GM18502 (cell line): ENCODE data around the gene ARHGEF26.

Experiments used
- ATAC-seq: cut with Tn5 transposase; IDR thresholded peaks from one replicate; pipeline ENCODE4 v1.9.1; 2021; ENCODE audit warnings: mild to moderate bottlenecking; ENCODE audit not compliant: unreplicated experiment, poor library complexity

ARHGEF26 gene

DNA sequence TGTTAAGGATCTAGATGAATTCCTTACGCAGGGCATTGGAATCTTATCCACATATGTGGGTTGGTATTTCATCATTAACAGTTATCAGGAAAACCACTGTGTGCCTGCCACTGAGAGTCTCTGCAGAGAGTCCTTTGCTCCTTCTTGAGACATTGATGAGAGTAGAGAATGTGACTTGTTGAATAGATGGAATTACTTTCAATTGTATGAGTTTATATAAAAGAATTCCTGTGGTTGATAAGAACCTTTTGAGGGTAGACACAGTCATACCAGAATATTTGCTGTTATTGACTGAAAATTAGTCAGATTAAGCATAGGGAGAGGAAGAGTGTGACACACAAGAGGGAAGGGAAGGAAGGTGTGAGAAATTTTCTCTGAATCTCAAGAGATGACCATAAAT lies 30.8 kb downstream of the ARHGEF26 start:
- ATAC-seq, result no peak

DNA sequence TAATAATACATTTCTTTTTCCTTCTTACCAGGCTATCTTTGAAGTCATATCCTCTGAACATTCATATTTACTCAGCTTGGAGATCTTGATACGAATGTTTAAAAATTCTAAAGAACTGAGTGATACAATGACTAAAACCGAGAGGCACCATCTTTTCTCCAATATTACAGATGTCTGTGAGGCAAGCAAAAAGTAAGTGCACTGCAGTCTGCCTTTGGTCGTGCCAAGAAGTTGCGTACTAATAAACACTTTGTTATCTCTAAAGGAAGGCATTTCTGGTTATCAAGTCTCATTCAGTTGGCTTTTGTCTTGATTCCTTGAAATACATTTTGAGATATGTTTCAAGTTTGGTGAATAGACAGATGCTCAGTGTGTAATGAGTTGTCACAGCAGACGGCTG lies 31.6 kb downstream of the ARHGEF26 start:
- ATAC-seq, result no peak

DNA sequence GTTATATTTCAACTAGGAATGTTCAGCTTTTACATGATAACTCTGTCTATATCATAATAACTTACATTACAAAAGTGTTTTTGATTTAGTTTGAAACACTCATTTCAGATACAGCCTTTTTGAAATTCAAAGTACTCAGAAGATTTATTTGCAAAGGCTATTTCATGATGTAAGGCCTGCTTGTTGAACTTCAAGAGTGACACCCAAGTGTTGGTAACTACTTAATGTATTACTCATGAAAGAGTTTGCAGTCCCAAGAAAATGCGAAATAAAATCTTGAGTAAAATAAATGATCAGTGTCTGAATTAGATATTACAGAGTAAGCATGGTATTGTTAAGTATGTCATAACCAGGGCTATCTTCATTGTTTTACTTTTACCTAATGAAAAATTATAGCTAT lies 35.3 kb downstream of the ARHGEF26 start:
- no peak for ATAC-seq

- ATAC-seq, result no peak
These were observed 40.6 kb downstream of the ARHGEF26 start for GRCh38 chr3:154161806-154162205.

GRCh38 chr3:154164387-154164786 lies 43.2 kb downstream of the ARHGEF26 start:
- no peak for ATAC-seq

DNA sequence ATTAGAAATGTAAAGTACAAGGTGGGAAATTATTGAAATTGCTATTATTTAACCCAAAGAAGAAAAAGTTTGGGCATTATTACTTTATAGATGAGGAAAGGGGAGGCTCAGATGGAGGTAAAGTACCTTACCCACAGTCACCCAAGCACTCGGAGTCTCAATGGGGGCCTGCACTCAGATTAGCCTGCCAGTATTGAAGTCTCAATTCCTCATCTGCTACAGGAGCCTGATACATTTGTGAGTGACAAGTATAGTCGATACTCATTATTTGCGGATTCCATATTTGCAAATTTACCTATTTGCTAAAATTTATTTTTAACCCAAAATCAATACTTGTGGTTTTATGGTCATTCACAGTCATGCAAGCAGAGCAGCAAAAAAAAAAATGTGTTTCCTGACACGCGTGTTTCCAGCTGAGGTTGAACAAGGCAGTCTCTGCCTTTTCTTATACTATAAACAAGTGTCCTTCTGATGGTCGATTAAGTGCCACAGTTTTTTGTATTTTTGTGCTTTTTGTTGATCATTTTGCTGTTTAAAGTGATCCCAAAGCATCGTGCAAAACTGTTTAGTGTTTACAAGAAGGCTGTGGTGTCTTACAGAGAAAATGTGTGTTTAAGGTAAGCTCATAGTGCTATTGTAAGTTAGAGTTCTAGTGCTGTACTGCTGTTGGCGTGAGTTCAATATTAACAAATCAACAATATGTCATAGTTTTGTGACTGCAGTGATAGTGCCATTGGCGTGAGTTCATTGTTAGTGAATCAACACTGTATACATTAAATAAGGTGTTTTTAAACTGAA lies 48.0 kb downstream of the ARHGEF26 start:
- no peak for ATAC-seq

- no peak for ATAC-seq
These were observed 48.6 kb downstream of the ARHGEF26 start for GRCh38 chr3:154169796-154170110.

DNA sequence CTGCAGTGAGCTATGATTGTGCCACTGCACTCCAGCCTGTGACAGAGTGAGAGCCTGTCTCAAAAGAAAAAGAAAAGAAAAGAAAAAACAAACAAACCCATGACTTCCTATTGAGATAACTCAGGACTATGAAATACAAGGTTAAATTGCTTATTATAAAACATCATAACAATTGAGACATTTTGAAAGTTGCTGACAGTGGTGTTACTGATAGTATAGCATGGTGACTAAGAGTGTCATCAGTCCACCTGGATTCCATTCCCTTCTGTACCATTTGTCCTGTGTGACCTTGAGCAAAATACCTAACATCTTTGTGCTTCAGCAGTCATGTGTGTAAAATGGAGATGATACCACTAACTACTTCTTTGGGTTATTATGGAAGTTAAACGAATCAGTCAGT lies 49.1 kb downstream of the ARHGEF26 start:
- no peak for ATAC-seq

DNA sequence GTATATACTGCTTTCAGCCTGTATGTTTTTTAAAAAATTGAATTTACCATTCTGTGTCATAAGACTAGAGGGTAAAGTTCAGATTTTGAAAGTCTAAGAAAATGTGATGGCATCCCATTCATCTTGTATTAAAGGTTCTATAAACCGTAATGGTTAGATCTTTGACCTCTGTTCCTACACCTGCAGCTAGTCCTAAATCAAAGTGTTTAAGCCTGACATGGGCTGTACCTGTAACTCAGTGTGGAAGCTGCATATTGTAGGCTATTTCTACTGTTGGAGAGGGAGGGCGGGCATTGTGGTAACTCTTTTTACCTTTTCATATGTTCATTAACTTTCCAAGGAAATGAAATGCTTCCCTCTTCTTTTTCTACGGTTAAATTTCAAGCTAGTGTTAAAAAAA lies 53.9 kb downstream of the ARHGEF26 start:
- ATAC-seq, result no peak

- no peak for ATAC-seq
These were observed 54.8 kb downstream of the ARHGEF26 start for GRCh38 chr3:154176036-154176435.

GRCh38 chr3:154177406-154177805 lies 56.2 kb downstream of the ARHGEF26 start:
- ATAC-seq, result no peak

DNA sequence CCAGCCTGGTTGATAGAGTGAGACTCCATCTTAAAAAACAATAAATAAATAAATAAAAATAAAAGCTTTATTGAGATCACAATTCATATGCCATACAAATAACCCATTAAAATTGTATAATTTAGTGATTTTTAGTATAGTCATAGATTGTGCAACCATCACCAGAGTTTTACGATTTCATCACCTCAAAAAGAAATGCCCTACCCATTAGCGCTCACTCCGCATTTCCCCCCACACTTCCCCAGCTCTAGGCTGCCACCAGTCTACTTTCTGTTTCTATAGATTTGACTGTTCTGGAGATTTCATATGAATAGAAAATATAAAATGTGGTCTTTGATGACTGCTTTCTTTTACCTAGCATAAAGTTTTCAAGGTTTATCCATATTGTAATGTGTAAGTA lies 57.0 kb downstream of the ARHGEF26 start:
- ATAC-seq, result no peak

DNA sequence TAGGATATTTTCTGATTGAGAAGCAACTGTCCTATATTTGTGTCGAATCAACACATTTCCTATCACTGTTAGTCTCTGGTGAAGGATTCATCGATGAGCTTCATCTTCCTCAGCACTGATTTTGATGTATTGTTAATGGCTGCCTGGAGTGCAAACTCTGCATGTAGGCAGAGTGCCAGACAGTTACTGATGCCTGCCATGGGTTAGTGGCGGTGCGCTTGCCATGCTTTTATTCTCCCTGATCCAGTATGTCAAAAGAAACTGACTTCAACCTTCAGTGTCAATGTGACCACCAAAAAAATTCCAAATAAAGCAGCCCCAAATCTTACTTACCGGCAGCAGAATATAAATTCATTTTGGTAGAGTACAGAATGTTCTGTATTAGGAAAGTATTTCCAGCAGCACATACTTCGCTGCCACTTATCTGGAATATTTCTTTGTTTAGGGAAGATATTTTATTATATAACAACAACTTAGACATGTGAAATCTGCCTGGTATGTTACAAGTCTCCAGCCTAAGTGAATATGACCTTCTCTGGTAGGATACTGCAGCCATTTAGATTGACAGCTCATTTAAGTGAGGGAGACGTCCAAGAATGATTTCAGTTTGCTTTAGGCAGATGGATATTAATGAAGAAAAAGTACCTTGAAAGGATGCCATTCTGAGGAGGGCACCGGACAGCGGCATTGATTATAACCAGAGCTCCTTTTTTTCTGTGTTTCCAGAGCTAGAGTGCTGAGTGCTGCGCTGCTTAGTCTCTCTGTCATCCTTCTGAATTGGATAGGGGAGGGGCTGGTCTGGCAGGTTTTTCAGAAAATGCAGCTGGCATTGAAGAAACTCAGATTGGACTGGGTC lies 59.9 kb downstream of the ARHGEF26 start:
- ATAC-seq, result no peak

DNA sequence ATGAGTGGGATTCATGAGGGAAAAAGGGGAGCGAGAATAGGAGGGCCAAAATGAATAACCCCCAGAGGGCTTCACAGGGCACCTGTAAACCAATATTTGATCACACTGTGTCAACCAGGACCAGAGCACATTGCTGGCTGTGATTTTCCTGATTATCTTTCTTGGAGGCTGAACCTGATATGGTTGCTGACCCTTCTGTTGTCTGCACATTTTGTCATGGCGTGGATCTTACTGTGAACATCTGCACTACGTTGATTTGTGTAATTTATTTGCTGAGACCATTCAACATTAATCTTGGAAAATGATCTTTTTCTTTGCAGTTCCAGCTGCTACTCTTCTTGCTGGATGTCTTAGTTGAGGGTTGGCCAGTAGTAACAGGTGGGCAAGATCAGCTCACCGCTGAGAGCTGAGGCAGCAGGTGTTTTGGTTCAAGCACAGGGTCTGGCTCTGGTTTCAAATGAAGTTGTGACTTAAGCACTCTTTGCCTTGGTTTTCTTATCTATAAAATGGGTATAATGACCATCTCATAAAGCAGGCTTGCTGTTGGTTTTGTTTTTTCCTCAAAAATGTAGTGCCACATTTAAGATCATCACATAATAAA lies 61.2 kb downstream of the ARHGEF26 start:
- no peak for ATAC-seq

DNA sequence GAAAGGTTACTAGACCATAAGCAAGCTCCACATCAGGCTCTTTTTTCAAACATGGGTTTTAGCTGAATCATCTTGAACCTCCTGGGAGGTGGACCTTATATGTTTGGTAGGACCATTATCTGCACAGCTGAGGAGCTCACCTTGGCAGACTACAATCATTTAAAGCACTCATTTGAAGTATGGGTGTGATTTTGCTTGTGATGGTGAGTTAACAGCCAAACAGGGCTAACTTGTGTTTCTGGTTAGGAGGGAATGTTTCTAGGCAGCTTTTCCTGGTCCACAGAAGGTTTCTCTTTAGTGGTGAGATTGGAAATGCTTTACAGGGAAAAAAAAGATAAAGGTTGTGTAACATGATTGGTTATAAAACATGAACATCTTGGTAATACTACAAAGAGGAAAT lies 61.8 kb downstream of the ARHGEF26 start:
- no peak for ATAC-seq

GRCh38 chr3:154184582-154184981 lies 63.4 kb downstream of the ARHGEF26 start:
- no peak for ATAC-seq

DNA sequence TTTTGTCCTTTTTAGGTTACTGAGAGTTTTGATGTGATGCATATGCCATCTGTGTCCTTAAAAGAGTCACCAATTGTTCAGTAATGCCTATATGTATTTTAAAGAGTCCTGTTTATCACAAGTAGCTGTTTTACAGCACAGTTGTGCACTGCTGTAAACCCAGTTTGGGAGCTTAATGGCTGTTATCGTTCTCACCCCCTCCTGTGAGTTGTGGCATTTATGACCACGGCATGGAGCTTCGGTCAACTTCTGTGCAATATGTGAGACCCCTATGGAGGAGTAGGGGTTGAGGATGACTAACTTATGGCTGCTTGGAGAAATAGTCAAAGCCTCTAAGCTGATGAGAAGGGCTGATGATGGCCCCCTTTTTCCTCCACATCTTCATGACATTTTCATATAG lies 67.2 kb downstream of the ARHGEF26 start:
- no peak for ATAC-seq

- ATAC-seq, result no peak
These were observed 67.7 kb downstream of the ARHGEF26 start for GRCh38 chr3:154188846-154189245.

DNA sequence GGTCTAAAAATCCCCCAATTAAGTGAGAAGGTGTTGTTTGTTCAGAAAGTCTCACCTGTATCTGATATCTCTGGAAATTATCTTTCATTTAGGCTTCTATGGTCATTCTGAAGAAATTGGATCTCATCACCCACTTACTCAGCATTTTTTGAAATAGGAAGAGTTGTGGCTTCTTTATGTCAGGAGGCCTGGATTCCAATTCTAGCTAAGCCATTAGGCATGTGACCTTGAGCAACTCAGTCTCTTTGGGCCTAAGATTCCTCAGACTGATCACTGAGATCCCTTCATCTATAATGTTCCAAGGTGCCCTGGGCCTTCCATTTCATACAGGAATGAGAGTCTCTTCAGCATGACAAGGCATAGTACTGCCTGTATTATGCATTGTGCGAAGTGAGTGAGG lies 70.3 kb downstream of the ARHGEF26 start:
- no peak for ATAC-seq

DNA sequence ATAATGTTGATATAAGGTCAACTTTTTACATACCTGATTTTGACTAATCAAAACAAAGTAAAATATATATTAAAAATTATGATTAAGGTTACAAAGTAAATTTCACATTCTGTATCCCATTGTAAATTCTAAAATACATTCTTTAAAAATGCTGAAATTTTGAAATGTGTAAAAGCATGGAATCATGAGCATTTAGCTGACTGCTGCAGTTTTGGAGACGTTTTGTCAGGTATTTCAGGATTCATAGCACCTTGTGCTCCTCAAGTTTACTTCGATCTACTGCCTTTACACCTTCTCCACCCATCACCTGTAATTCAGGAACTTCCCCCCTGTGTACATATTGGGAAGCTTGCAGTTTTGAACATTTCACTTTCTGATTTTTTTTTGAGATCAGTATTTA lies 71.0 kb downstream of the ARHGEF26 start:
- no peak for ATAC-seq

- no peak for ATAC-seq
These were observed 71.9 kb downstream of the ARHGEF26 start for GRCh38 chr3:154193000-154193615.
